Measurements from ENCODE around the gene ENPP1.

The ENPP1 gene

GRCh38 chr6:131843768-131844167 lies 35.9 kb downstream of the ENPP1 start:
- no peaks in the 10 kb centered on the region for H3K79me2 ChIP-seq (ENCODE audit: control insufficient read depth, insufficient read depth, low read length)
- peak overlapping the region; percentile 9 for H3K18ac ChIP-seq (ENCODE audit: low read length)
- H3K4me3 ChIP-seq (ENCODE audit: low read length), result no peak overlapping the region
- H3K56ac ChIP-seq (ENCODE audit: low read length), result no peak overlapping the region
- H2BK15ac ChIP-seq (replicated peaks; ENCODE audit: low read depth), result no peak overlapping the region
- H4K5ac ChIP-seq (ENCODE audit: low read length), result no peak overlapping the region
- no CpG with 5 or more reads among the region's 2 CpGs for WGBS (ENCODE audit: extremely low coverage, insufficient coverage, low lambda C conversion rate)
- H3K4me1 ChIP-seq (ENCODE audit: control insufficient read depth, low read depth, low read length), result no peaks in the 10 kb centered on the region
- no peak overlapping the region for H3K9ac ChIP-seq (ENCODE audit: low read length)
- no peak overlapping the region for H3K23ac ChIP-seq (ENCODE audit: low read length)
- no peak overlapping the region for H3K27ac ChIP-seq (ENCODE audit: low read depth, low read length)
- no peak overlapping the region for H3K4ac ChIP-seq (ENCODE audit: low read depth, low read length)
- H2BK120ac ChIP-seq (ENCODE audit: low read depth, low read length), result no peak overlapping the region
- no peaks in the 10 kb centered on the region for H3K27me3 ChIP-seq (ENCODE audit: insufficient read depth, low read length, poor library complexity)
- H2BK5ac ChIP-seq (ENCODE audit: low read length), result no peak overlapping the region
- no peak overlapping the region for H2AK5ac ChIP-seq (ENCODE audit: low read length)
- H4K8ac ChIP-seq (ENCODE audit: low read depth, low read length), result no peak overlapping the region
- H3K4me2 ChIP-seq (ENCODE audit: low read length), result no peak overlapping the region
- DNase-seq, result no peak
- no peaks in the 10 kb centered on the region for H3K36me3 ChIP-seq (ENCODE audit: control insufficient read depth, insufficient read depth, low read length)
- peaks cover 1% of the 10 kb centered on the region for H3K79me1 ChIP-seq (ENCODE audit: low read length)

DNA sequence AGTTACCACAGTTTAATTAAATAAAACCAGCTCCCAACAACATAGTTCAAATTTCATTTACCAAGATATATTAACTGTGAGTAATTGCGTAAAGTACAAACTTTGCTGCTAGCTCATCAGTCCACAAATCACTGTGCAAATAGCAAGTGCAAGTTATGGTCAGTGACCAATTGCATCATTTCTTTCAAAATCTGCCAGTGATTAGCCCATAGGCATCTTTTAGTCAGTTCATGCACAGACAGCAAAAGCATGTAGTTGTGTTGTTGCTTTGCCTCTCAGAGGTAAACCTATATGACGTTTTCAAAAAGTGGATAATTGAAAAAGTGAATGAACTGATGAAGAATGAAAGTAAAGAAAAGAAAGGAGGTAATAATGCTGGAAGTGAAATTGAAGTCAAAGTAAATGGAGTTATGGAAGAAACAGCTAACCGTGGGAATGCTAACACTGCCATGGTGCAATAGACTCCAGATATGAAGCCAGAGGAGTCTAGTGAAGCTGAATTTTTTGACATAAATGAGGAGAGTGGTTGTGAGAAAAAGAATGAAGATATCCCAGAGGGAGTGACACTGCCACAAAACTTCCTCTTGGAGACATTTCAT lies 36.5 kb downstream of the ENPP1 start:
- no peak overlapping the region for H3K4me2 ChIP-seq (ENCODE audit: low read length)
- no peak overlapping the region for H2BK5ac ChIP-seq (ENCODE audit: low read length)
- no peak for DNase-seq
- H3K27ac ChIP-seq (ENCODE audit: low read depth, low read length), result no peak overlapping the region
- no peak overlapping the region for H4K8ac ChIP-seq (ENCODE audit: low read depth, low read length)
- H2BK120ac ChIP-seq (ENCODE audit: low read depth, low read length), result no peak overlapping the region
- peaks cover 1% of the 10 kb centered on the region for H3K79me1 ChIP-seq (ENCODE audit: low read length)
- no CpG with 5 or more reads among the region's 3 CpGs for WGBS (ENCODE audit: extremely low coverage, insufficient coverage, low lambda C conversion rate)
- H3K18ac ChIP-seq (ENCODE audit: low read length), result no peak overlapping the region
- no peak overlapping the region for H3K4me3 ChIP-seq (ENCODE audit: low read length)
- H3K4ac ChIP-seq (ENCODE audit: low read depth, low read length), result no peak overlapping the region
- H3K4me1 ChIP-seq (ENCODE audit: control insufficient read depth, low read depth, low read length), result no peaks in the 10 kb centered on the region
- no peak overlapping the region for H3K9ac ChIP-seq (ENCODE audit: low read length)
- H3K56ac ChIP-seq (ENCODE audit: low read length), result no peak overlapping the region
- no peaks in the 10 kb centered on the region for H3K27me3 ChIP-seq (ENCODE audit: insufficient read depth, low read length, poor library complexity)
- no peak overlapping the region for H3K23ac ChIP-seq (ENCODE audit: low read length)
- no peak overlapping the region for H2AK5ac ChIP-seq (ENCODE audit: low read length)
- no peaks in the 10 kb centered on the region for H3K79me2 ChIP-seq (ENCODE audit: control insufficient read depth, insufficient read depth, low read length)
- no peak overlapping the region for H4K5ac ChIP-seq (ENCODE audit: low read length)
- H2BK15ac ChIP-seq (replicated peaks; ENCODE audit: low read depth), result no peak overlapping the region
- H3K36me3 ChIP-seq (ENCODE audit: control insufficient read depth, insufficient read depth, low read length), result no peaks in the 10 kb centered on the region

DNA sequence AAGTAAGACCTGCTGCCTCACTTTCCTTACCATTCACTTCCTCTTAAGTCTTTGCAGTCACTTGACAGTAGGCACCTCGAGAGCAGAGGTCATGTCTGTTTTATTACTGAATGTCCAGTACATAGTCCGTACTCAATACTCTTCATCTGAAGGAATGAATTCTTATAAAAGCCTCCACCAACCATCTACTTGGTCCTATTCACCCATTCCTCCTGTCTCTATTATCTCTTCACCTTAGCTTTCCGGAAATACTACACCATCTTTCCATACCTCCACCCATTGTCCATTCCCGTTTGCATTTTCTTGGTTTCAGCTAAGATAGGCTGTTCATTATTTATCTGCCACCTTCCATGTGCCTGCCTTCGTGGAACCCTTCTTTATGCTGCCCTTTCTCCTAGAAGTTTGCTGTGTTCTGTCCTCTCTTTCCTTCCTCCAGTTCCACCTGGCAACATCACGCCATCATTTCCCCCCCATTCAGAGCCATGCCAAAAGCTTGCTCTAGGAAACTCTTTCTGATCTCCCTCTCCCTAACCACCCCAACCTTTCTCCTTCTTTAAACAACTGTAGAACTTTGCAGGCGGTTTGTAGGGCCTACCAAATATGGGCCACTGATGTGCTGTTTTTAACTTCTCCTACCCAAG lies 38.3 kb downstream of the ENPP1 start:
- Histone ChIP-seq H4K8ac (ENCODE audit: low read depth, low read length) (no peak overlapping the region), H2BK5ac (ENCODE audit: low read length) (no peak overlapping the region), H3K4me3 (ENCODE audit: low read length) (no peak overlapping the region), H2AK5ac (ENCODE audit: low read length) (no peak overlapping the region), H3K4me2 (ENCODE audit: low read length) (no peak overlapping the region), H3K18ac (ENCODE audit: low read length) (no peak overlapping the region), H3K4me1 (ENCODE audit: control insufficient read depth, low read depth, low read length) (no peaks in the 10 kb centered on the region), H3K23ac (ENCODE audit: low read length) (no peak overlapping the region), H3K27me3 (ENCODE audit: insufficient read depth, low read length, poor library complexity) (no peaks in the 10 kb centered on the region), H3K79me2 (ENCODE audit: control insufficient read depth, insufficient read depth, low read length) (no peaks in the 10 kb centered on the region), H3K4ac (ENCODE audit: low read depth, low read length) (no peak overlapping the region), H2BK15ac (replicated peaks; ENCODE audit: low read depth) (no peak overlapping the region), H3K79me1 (ENCODE audit: low read length) (peaks cover 1% of the 10 kb centered on the region), H3K9ac (ENCODE audit: low read length) (no peak overlapping the region), H4K5ac (ENCODE audit: low read length) (no peak overlapping the region), H3K27ac (ENCODE audit: low read depth, low read length) (no peak overlapping the region), H3K36me3 (ENCODE audit: control insufficient read depth, insufficient read depth, low read length) (no peaks in the 10 kb centered on the region), H3K56ac (ENCODE audit: low read length) (no peak overlapping the region), H2BK120ac (ENCODE audit: low read depth, low read length) (no peak overlapping the region)
- WGBS (ENCODE audit: extremely low coverage, insufficient coverage, low lambda C conversion rate), result no CpG with 5 or more reads among the region's 7 CpGs
- DNase-seq, result no peak

DNA sequence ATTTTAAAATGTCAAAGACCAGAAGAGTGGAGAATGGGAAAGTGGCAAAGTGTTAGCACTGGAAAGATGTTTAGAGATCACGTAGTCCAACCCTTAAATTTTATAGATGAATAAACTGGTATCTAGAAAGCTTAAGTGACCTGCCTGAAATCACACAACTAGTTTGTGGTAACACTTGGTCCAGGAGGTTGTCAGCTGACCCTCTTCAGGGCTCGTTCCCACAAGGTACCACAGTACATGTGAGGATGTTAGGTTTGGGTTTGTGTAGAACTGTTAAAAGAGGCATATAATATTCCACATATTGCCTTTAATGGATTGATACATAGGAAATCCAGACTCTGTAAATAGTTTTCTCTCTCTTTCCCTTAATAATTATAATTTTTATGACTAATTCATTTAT lies 39.1 kb downstream of the ENPP1 start:
- Histone ChIP-seq H3K79me1 (ENCODE audit: low read length) (no peaks in the 10 kb centered on the region), H2AK5ac (ENCODE audit: low read length) (no peak overlapping the region), H3K4me3 (ENCODE audit: low read length) (no peak overlapping the region), H3K18ac (ENCODE audit: low read length) (no peak overlapping the region), H3K79me2 (ENCODE audit: control insufficient read depth, insufficient read depth, low read length) (no peaks in the 10 kb centered on the region), H3K27ac (ENCODE audit: low read depth, low read length) (no peak overlapping the region), H3K9ac (ENCODE audit: low read length) (no peak overlapping the region), H2BK15ac (replicated peaks; ENCODE audit: low read depth) (no peak overlapping the region), H3K36me3 (ENCODE audit: control insufficient read depth, insufficient read depth, low read length) (no peaks in the 10 kb centered on the region), H3K23ac (ENCODE audit: low read length) (peak overlapping the region; percentile 61), H3K27me3 (ENCODE audit: insufficient read depth, low read length, poor library complexity) (no peaks in the 10 kb centered on the region), H4K8ac (ENCODE audit: low read depth, low read length) (no peak overlapping the region), H2BK120ac (ENCODE audit: low read depth, low read length) (no peak overlapping the region), H3K56ac (ENCODE audit: low read length) (no peak overlapping the region), H3K4me1 (ENCODE audit: control insufficient read depth, low read depth, low read length) (no peaks in the 10 kb centered on the region), H2BK5ac (ENCODE audit: low read length) (no peak overlapping the region), H3K4ac (ENCODE audit: low read depth, low read length) (no peak overlapping the region), H3K4me2 (ENCODE audit: low read length) (no peak overlapping the region), H4K5ac (ENCODE audit: low read length) (no peak overlapping the region)
- WGBS (ENCODE audit: extremely low coverage, insufficient coverage, low lambda C conversion rate), result no CpG with 5 or more reads among the region's 2 CpGs
- no peak for DNase-seq

DNA sequence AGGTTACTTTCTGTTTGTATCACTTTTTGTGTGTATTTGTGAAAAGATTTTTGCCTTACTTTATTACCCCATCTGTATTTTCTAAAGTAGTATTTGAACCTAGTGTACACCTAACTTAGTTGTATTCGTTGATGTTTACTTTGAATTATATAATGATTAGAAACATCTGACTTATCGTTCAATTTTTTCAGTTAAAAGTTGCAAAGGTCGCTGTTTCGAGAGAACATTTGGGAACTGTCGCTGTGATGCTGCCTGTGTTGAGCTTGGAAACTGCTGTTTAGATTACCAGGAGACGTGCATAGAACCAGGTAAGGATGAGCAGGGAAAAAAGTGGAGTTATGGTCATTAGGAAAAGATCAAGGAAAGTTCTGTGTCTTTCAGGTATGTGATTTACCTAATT lies 42.0 kb downstream of the ENPP1 start:
- Histone ChIP-seq H3K4me2 (ENCODE audit: low read length) (no peak overlapping the region), H3K36me3 (ENCODE audit: control insufficient read depth, insufficient read depth, low read length) (no peaks in the 10 kb centered on the region), H3K18ac (ENCODE audit: low read length) (no peak overlapping the region), H2AK5ac (ENCODE audit: low read length) (no peak overlapping the region), H3K4ac (ENCODE audit: low read depth, low read length) (no peak overlapping the region), H3K79me1 (ENCODE audit: low read length) (no peaks in the 10 kb centered on the region), H3K79me2 (ENCODE audit: control insufficient read depth, insufficient read depth, low read length) (no peaks in the 10 kb centered on the region), H3K4me1 (ENCODE audit: control insufficient read depth, low read depth, low read length) (no peaks in the 10 kb centered on the region), H4K8ac (ENCODE audit: low read depth, low read length) (no peak overlapping the region), H2BK15ac (replicated peaks; ENCODE audit: low read depth) (no peak overlapping the region), H2BK5ac (ENCODE audit: low read length) (no peak overlapping the region), H3K56ac (ENCODE audit: low read length) (no peak overlapping the region), H3K27ac (ENCODE audit: low read depth, low read length) (no peak overlapping the region), H3K4me3 (ENCODE audit: low read length) (no peak overlapping the region), H3K9ac (ENCODE audit: low read length) (no peak overlapping the region), H2BK120ac (ENCODE audit: low read depth, low read length) (no peak overlapping the region), H4K5ac (ENCODE audit: low read length) (no peak overlapping the region), H3K27me3 (ENCODE audit: insufficient read depth, low read length, poor library complexity) (no peaks in the 10 kb centered on the region), H3K23ac (ENCODE audit: low read length) (no peak overlapping the region)
- no peak for DNase-seq
- WGBS (ENCODE audit: extremely low coverage, insufficient coverage, low lambda C conversion rate), result no CpG with 5 or more reads among the region's 6 CpGs

Data from mesendoderm (in vitro differentiated cells).